HL-60 (cell line): ENCODE results near the gene TOP2A.

Source experiments
- DNase-seq, 2 experiments: peaks; one replicate each; pipeline ENCODE4 v3.0.0-alpha.2; 2010 to 2020; ENCODE audit warnings: low read depth in 1 of 2, low spot score in 1 of 2
- H3K27ac ChIP-seq: fragments of 250-450 bp; sonication (Bioruptor Pico); replicated peaks from 2 replicates; pipeline ENCODE4 v1.5.1; 2020; ENCODE audit warnings: mild to moderate bottlenecking, moderate library complexity
- H3K27me3 ChIP-seq: fragments of 250-450 bp; sonication (Bioruptor Pico); 2 replicates; pipeline ENCODE4 v1.5.1; 2021; ENCODE audit warnings: mild to moderate bottlenecking, moderate library complexity; ENCODE audit not compliant: insufficient read depth, poor library complexity, severe bottlenecking
- H3K4me3 ChIP-seq: replicated peaks from 2 replicates; pipeline ENCODE4 v1.5.1; 2011; ENCODE audit warnings: mild to moderate bottlenecking, control low read depth, low read length; ENCODE audit not compliant: insufficient read depth
- CTCF ChIP-seq: IDR thresholded peaks from one replicate; pipeline ENCODE4 v1.5.1; 2011; ENCODE audit warnings: low read length, control low read depth, inconsistent platforms; ENCODE audit not compliant: insufficient read depth
- GABPA ChIP-seq: IDR thresholded peaks from 2 replicates; pipeline ENCODE4 v1.6.1; 2012; ENCODE audit warnings: low read depth
- POLR2AphosphoS5 ChIP-seq: IDR thresholded peaks from 2 replicates; pipeline ENCODE4 v1.6.1; 2012; ENCODE audit warnings: low read depth
- SPI1 ChIP-seq: IDR thresholded peaks from 2 replicates; pipeline ENCODE4 v1.6.1; 2012; ENCODE audit warnings: low read depth, mild to moderate bottlenecking, borderline replicate concordance
- TF ChIP-seq, protein P1 (sequence below): IDR thresholded peaks from 2 replicates; pipeline ENCODE4 v1.6.1; 2012; ENCODE audit warnings: low read depth; ENCODE audit not compliant: insufficient replicate concordance

TOP2A gene

DNA sequence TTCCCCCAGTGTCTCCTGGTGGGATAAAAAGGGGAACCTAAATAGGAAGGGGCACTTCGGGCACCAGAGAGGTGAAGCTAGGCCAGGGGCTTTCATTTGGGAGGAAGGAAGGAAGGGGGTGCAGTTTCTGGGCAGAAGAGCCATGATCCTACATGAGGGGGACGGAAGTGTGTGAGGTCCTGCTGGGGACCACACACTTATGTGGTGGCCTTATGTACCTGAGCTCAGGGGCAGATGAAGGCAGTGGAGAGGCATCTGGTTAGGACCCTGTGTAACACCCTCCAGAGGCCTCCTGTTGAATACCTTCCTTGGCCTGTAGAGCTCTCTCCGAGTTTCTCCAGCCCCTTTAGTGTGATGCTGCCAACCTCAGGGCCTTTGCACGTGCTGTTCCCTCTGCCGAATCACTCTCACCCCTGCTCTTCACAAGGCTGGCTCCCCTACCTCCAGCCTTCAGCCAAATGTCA lies 46.7 kb upstream of the TOP2A start:
- no peak for DNase-seq
- no peaks in the 10 kb centered on the region for H3K27me3 ChIP-seq
- no peak overlapping the region for H3K27ac ChIP-seq
- no peak for TF ChIP-seq POLR2AphosphoS5
- TF ChIP-seq SPI1 = no peak
- TF ChIP-seq, protein P1, sequence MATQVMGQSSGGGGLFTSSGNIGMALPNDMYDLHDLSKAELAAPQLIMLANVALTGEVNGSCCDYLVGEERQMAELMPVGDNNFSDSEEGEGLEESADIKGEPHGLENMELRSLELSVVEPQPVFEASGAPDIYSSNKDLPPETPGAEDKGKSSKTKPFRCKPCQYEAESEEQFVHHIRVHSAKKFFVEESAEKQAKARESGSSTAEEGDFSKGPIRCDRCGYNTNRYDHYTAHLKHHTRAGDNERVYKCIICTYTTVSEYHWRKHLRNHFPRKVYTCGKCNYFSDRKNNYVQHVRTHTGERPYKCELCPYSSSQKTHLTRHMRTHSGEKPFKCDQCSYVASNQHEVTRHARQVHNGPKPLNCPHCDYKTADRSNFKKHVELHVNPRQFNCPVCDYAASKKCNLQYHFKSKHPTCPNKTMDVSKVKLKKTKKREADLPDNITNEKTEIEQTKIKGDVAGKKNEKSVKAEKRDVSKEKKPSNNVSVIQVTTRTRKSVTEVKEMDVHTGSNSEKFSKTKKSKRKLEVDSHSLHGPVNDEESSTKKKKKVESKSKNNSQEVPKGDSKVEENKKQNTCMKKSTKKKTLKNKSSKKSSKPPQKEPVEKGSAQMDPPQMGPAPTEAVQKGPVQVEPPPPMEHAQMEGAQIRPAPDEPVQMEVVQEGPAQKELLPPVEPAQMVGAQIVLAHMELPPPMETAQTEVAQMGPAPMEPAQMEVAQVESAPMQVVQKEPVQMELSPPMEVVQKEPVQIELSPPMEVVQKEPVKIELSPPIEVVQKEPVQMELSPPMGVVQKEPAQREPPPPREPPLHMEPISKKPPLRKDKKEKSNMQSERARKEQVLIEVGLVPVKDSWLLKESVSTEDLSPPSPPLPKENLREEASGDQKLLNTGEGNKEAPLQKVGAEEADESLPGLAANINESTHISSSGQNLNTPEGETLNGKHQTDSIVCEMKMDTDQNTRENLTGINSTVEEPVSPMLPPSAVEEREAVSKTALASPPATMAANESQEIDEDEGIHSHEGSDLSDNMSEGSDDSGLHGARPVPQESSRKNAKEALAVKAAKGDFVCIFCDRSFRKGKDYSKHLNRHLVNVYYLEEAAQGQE = no peak
- H3K4me3 ChIP-seq = no peak overlapping the region

DNA sequence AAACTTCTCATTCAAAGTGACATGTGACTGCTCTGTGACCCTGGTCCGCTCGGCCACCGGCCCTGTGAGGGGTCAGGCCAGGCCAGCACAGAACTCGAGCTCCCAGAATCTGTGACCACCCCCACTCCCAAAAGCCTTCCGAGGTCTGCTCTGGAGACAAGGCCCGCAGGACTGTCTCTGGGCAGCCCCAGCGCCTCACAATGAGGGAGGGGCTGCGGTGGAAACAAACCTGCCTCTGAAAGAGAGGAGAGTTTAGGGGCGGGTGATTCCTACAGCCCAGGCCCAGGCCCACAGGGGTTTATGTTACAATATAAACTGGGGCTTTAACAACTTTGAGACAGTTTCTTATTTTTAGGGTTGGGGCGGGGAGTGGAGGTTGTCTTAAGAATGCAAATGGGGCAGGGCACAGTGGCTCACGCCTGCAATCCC lies 45.4 kb upstream of the TOP2A start:
- no peak overlapping the region for H3K4me3 ChIP-seq
- H3K27ac ChIP-seq = no peak overlapping the region
- TF ChIP-seq POLR2AphosphoS5 = no peak
- TF ChIP-seq CTCF = no peak
- TF ChIP-seq, protein P1 = no peak
- TF ChIP-seq GABPA = no peak
- TF ChIP-seq SPI1 = no peak
- no peaks in the 10 kb centered on the region for H3K27me3 ChIP-seq
- no peak for DNase-seq

GRCh38 chr17:40462343-40463121 lies 44.8 kb upstream of the TOP2A start:
- Histone ChIP-seq H3K27me3 (no peaks in the 10 kb centered on the region), H3K27ac (no peak overlapping the region), H3K4me3 (no peak overlapping the region)
- TF ChIP-seq, protein P1 = no peak
- TF ChIP-seq CTCF = no peak
- TF ChIP-seq SPI1 = no peak
- no peak for TF ChIP-seq GABPA
- no peak for TF ChIP-seq POLR2AphosphoS5
- no peak for DNase-seq
